ENCODE results near the gene IL13RA1. TPM values are rescaled to one million over a fixed set of nuclear protein-coding genes. Genes with fewer than 3 reads are reported as not detected.
"Not testable (repeated sequence)": the region's sequence is repeated elsewhere in the genome, so short reads cannot be mapped to it uniquely, and the experiment has no call there.

Gene IL13RA1
- total and polyA plus RNA-seq, 10 of the 15 experiments (the other 5 are each of a cell fraction or from before 2014, with no cell fraction given), result 2.3 to 14.2 (median 8.4) TPM

- TF ChIP-seq ZNF592 (IDR thresholded peaks at IDR 0.05), result no peak
- TF ChIP-seq NRF1 (conservative IDR thresholded peaks at IDR 0.05; ENCODE audit: low read depth, low read length), result no peak
- no peak for TF ChIP-seq EGR1 (IDR thresholded peaks at IDR 0.05; ENCODE audit: borderline replicate concordance in 1 of 2, low read depth in 2 of 2, low read length in 2 of 2)
- no peak for TF ChIP-seq MTA3 (IDR thresholded peaks at IDR 0.05; ENCODE audit: borderline replicate concordance, low read length)
These were observed 12.9 kb upstream of the IL13RA1 start (continued) for GRCh38 chrX:118714521-118714920.

DNA sequence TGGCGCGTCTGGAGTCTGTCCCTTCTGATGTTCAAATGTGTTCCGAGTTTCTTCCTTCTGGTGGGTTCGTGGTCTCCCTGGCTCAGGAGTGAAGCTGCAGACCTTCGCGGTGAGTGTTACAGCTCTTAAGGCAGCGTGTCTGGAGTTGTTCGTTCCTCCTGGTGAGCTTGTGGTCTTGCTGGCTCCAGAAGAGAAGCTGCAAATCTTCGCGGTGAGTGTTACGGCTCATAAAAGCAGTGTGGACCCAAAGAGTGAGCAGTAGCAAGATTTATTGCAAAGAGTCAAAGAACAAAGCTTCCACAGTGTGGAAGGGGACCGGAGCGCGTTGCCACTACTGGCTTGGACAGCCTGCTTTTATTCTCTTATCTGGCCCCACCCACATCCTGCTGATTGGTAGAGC, 11.5 kb upstream of the IL13RA1 start:
- H3K27me3 ChIP-seq (replicated peaks in 1 of 2; ENCODE audit: control insufficient read depth in 2 of 2, insufficient read depth in 2 of 2, low read length in 1 of 2); BruUV-seq (replicated peaks): not testable (repeated sequence)

DNA sequence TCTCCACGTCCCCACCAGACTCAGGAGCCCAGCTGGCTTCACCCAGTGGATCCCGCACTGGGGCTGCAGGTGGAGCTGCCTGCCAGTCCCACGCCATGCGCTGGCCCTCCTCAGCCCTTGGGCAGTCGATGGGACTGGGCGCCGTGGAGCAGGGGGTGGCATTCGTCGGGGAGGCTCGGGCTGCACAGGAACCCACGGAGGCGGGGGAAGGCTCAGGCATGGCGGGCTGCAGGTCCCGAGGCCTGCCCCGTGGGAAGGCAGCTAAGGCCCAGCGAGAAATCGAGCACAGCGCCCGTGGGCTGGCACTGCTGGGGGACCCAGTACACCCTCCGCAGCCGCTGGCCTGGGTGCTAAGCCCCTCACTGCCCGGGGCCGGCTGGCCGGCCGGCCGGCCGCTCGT, 10.6 kb upstream of the IL13RA1 start:
- RAD21 ChIA-PET (ENCODE audit: unreplicated experiment); H2AFZ ChIP-seq (ENCODE audit: control insufficient read depth, low read depth, low read length); H3K4me2 ChIP-seq (ENCODE audit: control insufficient read depth, insufficient read depth); BruUV-seq (replicated peaks); H3K27ac ChIP-seq (ENCODE audit: control insufficient read depth, insufficient read depth); in situ Hi-C loops (cut with MboI); intact Hi-C loops (cut with micrococcal nuclease; ENCODE audit: unreplicated experiment); POLR2A ChIA-PET; H3K36me3 ChIP-seq (ENCODE audit: control insufficient read depth in 2 of 2, insufficient read depth in 2 of 2, low read length in 1 of 2); H3K27me3 ChIP-seq (replicated peaks in 1 of 2; ENCODE audit: control insufficient read depth in 2 of 2, insufficient read depth in 2 of 2, low read length in 1 of 2); H3K79me2 ChIP-seq (ENCODE audit: control insufficient read depth, insufficient read depth, low read length); FAIRE-seq; H3K4me3 ChIP-seq; ATAC-seq; H3K4me1 ChIP-seq (ENCODE audit: control insufficient read depth, insufficient read depth, low read length); H3K9me3 ChIP-seq (replicated peaks; ENCODE audit: control insufficient read depth, insufficient read depth, low read length); H4K20me1 ChIP-seq (ENCODE audit: control insufficient read depth, insufficient read depth); H3K9ac ChIP-seq (ENCODE audit: control insufficient read depth, insufficient read depth, low read length); DNase-seq (ENCODE audit: low read depth, low spot score): not testable (repeated sequence)
- 84% methylated on average over 18 of the region's 28 CpGs for WGBS (ENCODE audit: insufficient coverage, insufficient replicate concordance, low lambda C conversion rate, missing lambda C conversion rate)
- SMC1A ChIA-PET (ENCODE audit: uncharacterized antibody, unreplicated experiment), result interaction anchor here (0.8 to 1.2 kb wide), 2 partner anchors 12 to 15 kb away, joined by 3 read pairs; no protein-coding TSS in a partner anchor
- CTCF ChIA-PET, result interaction anchor here (0.6 to 1.7 kb wide), 3 partner anchors 36 to 90 kb away, joined by 3 to 4 read pairs (median 4); no protein-coding TSS in a partner anchor

More for the DNA sequence above, 11.5 kb upstream of the IL13RA1 start:
- intact Hi-C loops (cut with micrococcal nuclease; ENCODE audit: unreplicated experiment); H3K9ac ChIP-seq (ENCODE audit: control insufficient read depth, insufficient read depth, low read length); in situ Hi-C loops (cut with MboI); H4K20me1 ChIP-seq (ENCODE audit: control insufficient read depth, insufficient read depth); DNase-seq (ENCODE audit: low read depth, low spot score); RAD21 ChIA-PET (ENCODE audit: unreplicated experiment); H2AFZ ChIP-seq (ENCODE audit: control insufficient read depth, low read depth, low read length); H3K4me2 ChIP-seq (ENCODE audit: control insufficient read depth, insufficient read depth); ATAC-seq; H3K4me3 ChIP-seq; H3K79me2 ChIP-seq (ENCODE audit: control insufficient read depth, insufficient read depth, low read length); H3K27ac ChIP-seq (ENCODE audit: control insufficient read depth, insufficient read depth); H3K4me1 ChIP-seq (ENCODE audit: control insufficient read depth, insufficient read depth, low read length); H3K36me3 ChIP-seq (ENCODE audit: control insufficient read depth in 2 of 2, insufficient read depth in 2 of 2, low read length in 1 of 2); POLR2A ChIA-PET; H3K9me3 ChIP-seq (replicated peaks; ENCODE audit: control insufficient read depth, insufficient read depth, low read length); FAIRE-seq: not testable (repeated sequence)
- SMC1A ChIA-PET (ENCODE audit: uncharacterized antibody, unreplicated experiment), result interaction anchor here (1.2 kb wide), 1 partner anchor 14 kb away, joined by 3 read pairs; no protein-coding TSS in a partner anchor
- WGBS (ENCODE audit: insufficient coverage, insufficient replicate concordance, low lambda C conversion rate, missing lambda C conversion rate), result 78% methylated on average over 13 of the region's 14 CpGs
- CTCF ChIA-PET, result interaction anchor here (1.0 to 1.7 kb wide), 2 partner anchors 37 to 89 kb away, joined by 3 to 4 read pairs; no protein-coding TSS in a partner anchor
